PC-9 (cell line): ENCODE results near the gene ZNF528. TPM values are rescaled to one million over a fixed set of nuclear protein-coding genes. Genes with fewer than 3 reads are reported as not detected.

ENCODE experiments used
- Bru-seq: library from RNA; stranded (reverse); fragments of 400-500 nt; gene quantifications from one replicate; lab custom pipeline; 2021; lab: Mats Ljungman, UMichigan
- BruChase-seq, 2 experiments: library from RNA; stranded (reverse); fragments of 400-500 nt; gene quantifications; one replicate each; lab custom pipeline; 2021; lab: Mats Ljungman, UMichigan
- BruUV-seq: library from RNA; stranded (reverse); fragments of 400-500 nt; replicated peaks from 2 replicates; lab custom pipeline; 2021; lab: Mats Ljungman, UMichigan
- CTCF ChIA-PET: fragments of 300-600 bp; sonication (Branson Sonifier 250); formaldehyde crosslinking; loops from one replicate; lab custom pipeline; 2022; ENCODE audit warnings: antibody characterized with exemption; lab: Charles Lee
- POLR2A ChIA-PET: fragments of 300-600 bp; sonication (Branson Sonifier 250); formaldehyde crosslinking; loops from one replicate; lab custom pipeline; 2022; ENCODE audit warnings: antibody characterized with exemption; ENCODE audit not compliant: unreplicated experiment; lab: Charles Lee
- DNase-seq, 2 experiments: peaks; one replicate each; pipeline versions ENCODE4 v3.0.0 to v3.0.0-alpha.2; 2015 to 2022; ENCODE audit warnings: mixed read lengths in 1 of 2
- H2AFZ ChIP-seq: fragments of 200-600 bp; sonication (generic); 2 replicates; pipeline ENCODE4 v1.8.1; 2017; ENCODE audit warnings: antibody characterized with exemption
- H3F3A ChIP-seq: fragments of 200-600 bp; sonication (generic); 2 replicates; pipeline ENCODE4 v1.8.1; 2017; ENCODE audit warnings: antibody characterized with exemption, mild to moderate bottlenecking, low read depth; ENCODE audit not compliant: insufficient read depth
- H3K27ac ChIP-seq: fragments of 200-600 bp; sonication (generic); 2 replicates; pipeline ENCODE4 v1.6.1; 2016; ENCODE audit warnings: mixed run types
- H3K27me3 ChIP-seq: fragments of 200-600 bp; sonication (generic); 2 replicates; pipeline ENCODE4 v1.6.1; 2016; ENCODE audit warnings: low read depth, mixed run types; ENCODE audit not compliant: insufficient read depth
- H3K36me3 ChIP-seq: fragments of 200-600 bp; sonication (generic); 2 replicates; pipeline ENCODE4 v1.6.1; 2016; ENCODE audit warnings: low read depth, mixed run types
- H3K4me1 ChIP-seq: fragments of 200-600 bp; sonication (generic); replicated peaks from 2 replicates; pipeline ENCODE4 v1.6.1; 2016; ENCODE audit warnings: mixed run types; ENCODE audit not compliant: insufficient read depth
- H3K4me2 ChIP-seq: fragments of 200-600 bp; sonication (generic); 2 replicates; pipeline ENCODE4 v1.6.1; 2017; ENCODE audit warnings: mixed run types
- H3K4me3 ChIP-seq: fragments of 200-600 bp; sonication (generic); 2 replicates; pipeline ENCODE4 v1.6.1; 2016; ENCODE audit warnings: mixed run types
- H3K79me2 ChIP-seq: fragments of 200-600 bp; sonication (generic); 2 replicates; pipeline ENCODE4 v1.6.1; 2017; ENCODE audit warnings: low read depth, mixed run types
- H3K9me2 ChIP-seq: fragments of 200-600 bp; sonication (generic); 2 replicates; pipeline ENCODE4 v1.8.1; 2017; ENCODE audit warnings: mild to moderate bottlenecking; ENCODE audit not compliant: insufficient read depth
- H3K9me3 ChIP-seq: fragments of 200-600 bp; sonication (generic); 2 replicates; pipeline ENCODE4 v1.8.1; 2016; ENCODE audit warnings: low read depth; ENCODE audit not compliant: insufficient read depth
- H4K20me1 ChIP-seq: fragments of 200-600 bp; sonication (generic); 2 replicates; pipeline ENCODE4 v1.8.1; 2017; ENCODE audit not compliant: insufficient read depth
- CTCF ChIP-seq: fragments of 200-600 bp; sonication (generic); conservative IDR thresholded peaks from 2 replicates; pipeline ENCODE4 v1.6.1; 2017; ENCODE audit warnings: mixed run types, antibody characterized with exemption, mild to moderate bottlenecking, moderate library complexity
- EZH2 ChIP-seq: fragments of 200-600 bp; sonication (generic); IDR thresholded peaks from 2 replicates; pipeline ENCODE4 v1.8.0; 2017; ENCODE audit warnings: antibody characterized with exemption, low read depth
- intact Hi-C: fragments of 100-400 bp; cut with micrococcal nuclease; formaldehyde crosslinking; loops from one replicate; pipeline ENCODE4 v1.10.0; 2022; ENCODE audit not compliant: unreplicated experiment
- long read RNA-seq: library from polyadenylated mRNA; stranded (forward); transcript quantifications from one replicate; pipeline ENCODE4 v2.0.0, GENCODE V29; 2022
- total RNA-seq: library from RNA; stranded (reverse); gene quantifications from 2 replicates; pipeline ENCODE4 v1.2.3, GENCODE V29; 2021

The ZNF528 gene
- total RNA-seq (24.0 and 32.6 TPM in 2 replicates), Bru-seq, nascent RNA (percentile 66 among the genes with signal in this experiment), BruChase-seq, experiment 1, labeled RNA remaining after a 2-hour chase (percentile 71 among the genes with signal in this experiment), BruChase-seq, experiment 2, labeled RNA remaining after a 6-hour chase (percentile 63 among the genes with signal in this experiment)
- long read RNA-seq, full-length matches to known transcripts: 4 of 10 reads
- long read RNA-seq, partial matches to known transcripts: 0 of 10 reads
- long read RNA-seq, other reads (novel, unspliced or antisense): 6 of 10 reads

- POLR2A ChIA-PET: no interaction called here
- Histone ChIP-seq H3K27ac (no peak within 1 kb of the TSS), H3K9me3 (peaks cover 38% of the 10 kb centered on the region), H4K20me1 (no peaks in the 10 kb centered on the region), H3K4me3 (peak within 1 kb of the TSS; percentile 64), H3K79me2 (no peaks in the 10 kb centered on the region), H3K9me2 (no peaks in the 10 kb centered on the region), H3K27me3 (no peaks in the 10 kb centered on the region), H3K4me2 (peak within 1 kb of the TSS; percentile 76), H3K4me1 (no peaks in the 10 kb centered on the region), H3K36me3 (no peaks in the 10 kb centered on the region), H2AFZ (peak within 1 kb of the TSS; percentile 96), H3F3A (no peaks in the 10 kb centered on the region)
- no TSS peak for BruUV-seq
- TF ChIP-seq EZH2 (no peak), CTCF (no peak)
- intact Hi-C loops: no loop called here
- CTCF ChIA-PET: no interaction called here
- peak; percentile 78 to 97 for DNase-seq
Measured at GRCh38 chr19:52397310-52398080, at the start of gene ZNF528. Gene ZNF528 (plus strand): TSS chr19:52397849. CDS start chr19:52402014, 4,165 bp downstream.

- intact Hi-C loops: no loop called here
- Histone ChIP-seq H3K9me2 (no peaks in the 10 kb centered on the region), H3K9me3 (peaks cover 7% of the 10 kb centered on the region), H3F3A (no peaks in the 10 kb centered on the region; the same call in 1 of the 2 replicates), H3K4me2 (no peak overlapping the region), H4K20me1 (no peaks in the 10 kb centered on the region), H3K36me3 (no peaks in the 10 kb centered on the region), H3K27ac (no peak overlapping the region), H3K4me3 (no peak overlapping the region), H3K27me3 (no peaks in the 10 kb centered on the region), H3K4me1 (no peaks in the 10 kb centered on the region), H3K79me2 (no peaks in the 10 kb centered on the region), H2AFZ (no peak overlapping the region)
- CTCF ChIA-PET: no interaction called here
- DNase-seq: peak in 1 of 2 experiments; percentile 6
- POLR2A ChIA-PET: no interaction called here
- no TSS peak for BruUV-seq
- no peak for TF ChIP-seq CTCF
- no peak for TF ChIP-seq EZH2
Measured at GRCh38 chr19:52351512-52351911, 46.1 kb upstream of the ZNF528 start.

- Histone ChIP-seq H2AFZ (no peak overlapping the region; the same call in 1 of the 2 replicates), H3F3A (no peaks in the 10 kb centered on the region), H3K9me3 (peaks cover 53% of the 10 kb centered on the region), H3K4me3 (no peak overlapping the region), H3K79me2 (peaks cover 7% of the 10 kb centered on the region; the same call in 1 of the 2 replicates), H4K20me1 (no peaks in the 10 kb centered on the region), H3K9me2 (no peaks in the 10 kb centered on the region), H3K27ac (no peak overlapping the region), H3K27me3 (no peaks in the 10 kb centered on the region), H3K36me3 (no peaks in the 10 kb centered on the region), H3K4me1 (0 out of 2 replicates have a peak, but pooled peaks cover 8% of the 10 kb centered on the region), H3K4me2 (no peak overlapping the region)
- DNase-seq: no peak
- no TSS peak for BruUV-seq
- ChIA-PET CTCF (no interaction called here), POLR2A (no interaction called here)
- TF ChIP-seq CTCF (no peak), EZH2 (no peak)
- intact Hi-C loops: loop anchor here (5.0 kb wide), 1 partner anchor 99 kb away; the partner anchor contains the start of gene ZNF766
Measured at GRCh38 chr19:52366414-52366824, 31.2 kb upstream of the ZNF528 start.
